ENCODE data around the gene PUS3.

PUS3 gene

GRCh38 chr11:125941267-125941618 lies 38.2 kb upstream of the PUS3 start:
- DNase-seq (ENCODE audit: low spot score): no peak

DNA sequence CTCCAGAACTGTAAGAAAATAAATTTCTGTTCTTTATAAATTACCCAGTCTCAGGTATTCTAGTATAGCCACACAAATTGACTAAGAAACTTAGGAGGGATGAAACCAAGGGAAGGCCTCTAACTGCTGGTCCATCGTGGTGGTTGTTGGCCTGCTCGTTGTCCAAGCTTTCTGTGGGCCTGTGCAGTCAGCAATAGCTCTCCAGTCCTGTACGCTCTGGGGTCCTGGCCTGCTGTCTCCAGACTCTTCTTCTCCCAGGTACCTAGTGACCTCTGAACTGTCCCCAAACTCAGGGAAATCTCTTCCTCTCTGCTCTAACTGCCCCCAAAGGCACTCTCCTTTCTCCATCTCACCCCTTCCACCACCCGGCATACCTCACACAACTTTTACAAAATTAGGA lies 37.1 kb upstream of the PUS3 start:
- no peak for DNase-seq (ENCODE audit: low spot score)

DNA sequence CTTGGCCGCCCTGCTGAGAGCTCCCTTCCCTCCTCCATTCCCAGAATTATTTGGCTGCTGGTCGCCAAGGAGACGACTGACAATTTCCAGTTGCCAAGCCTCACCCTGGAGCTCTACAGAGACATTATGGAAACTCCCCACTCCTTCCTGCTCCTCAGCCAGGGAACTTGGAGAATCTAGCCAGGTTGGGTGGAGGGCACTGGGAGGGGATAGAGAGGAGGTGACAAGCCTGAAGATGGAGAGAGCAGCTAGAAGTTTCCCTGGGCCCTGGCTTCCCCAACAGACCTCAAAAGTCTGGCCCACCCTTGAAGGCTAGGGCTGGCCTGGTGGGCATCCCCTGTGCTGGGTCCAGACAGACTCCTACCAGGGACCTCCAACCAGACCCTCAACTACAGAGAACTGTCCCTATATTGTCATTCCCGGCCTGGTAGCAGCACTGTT lies 36.1 kb upstream of the PUS3 start:
- DNase-seq (ENCODE audit: low spot score): no peak

DNA sequence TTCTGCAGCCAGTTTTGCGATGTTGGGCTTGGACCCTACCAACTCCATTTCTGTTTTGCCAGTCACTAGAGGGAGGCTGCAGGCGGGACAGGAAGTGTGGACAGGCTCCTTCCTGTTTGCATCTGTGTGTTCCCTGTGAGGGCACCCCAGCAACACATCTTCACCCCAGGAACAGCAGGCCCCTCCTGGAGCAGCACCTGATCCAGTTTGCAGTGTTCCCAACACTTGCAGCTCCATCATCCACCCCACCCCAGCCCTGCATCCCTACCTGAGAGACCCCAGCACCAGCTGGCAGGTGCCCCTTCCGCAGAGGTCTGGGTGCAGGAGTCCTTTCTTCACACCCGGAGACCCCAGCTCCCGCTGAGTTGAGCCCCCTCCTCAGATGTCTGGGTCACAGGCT lies 35.4 kb upstream of the PUS3 start:
- DNase-seq (ENCODE audit: low spot score): no peak

DNA sequence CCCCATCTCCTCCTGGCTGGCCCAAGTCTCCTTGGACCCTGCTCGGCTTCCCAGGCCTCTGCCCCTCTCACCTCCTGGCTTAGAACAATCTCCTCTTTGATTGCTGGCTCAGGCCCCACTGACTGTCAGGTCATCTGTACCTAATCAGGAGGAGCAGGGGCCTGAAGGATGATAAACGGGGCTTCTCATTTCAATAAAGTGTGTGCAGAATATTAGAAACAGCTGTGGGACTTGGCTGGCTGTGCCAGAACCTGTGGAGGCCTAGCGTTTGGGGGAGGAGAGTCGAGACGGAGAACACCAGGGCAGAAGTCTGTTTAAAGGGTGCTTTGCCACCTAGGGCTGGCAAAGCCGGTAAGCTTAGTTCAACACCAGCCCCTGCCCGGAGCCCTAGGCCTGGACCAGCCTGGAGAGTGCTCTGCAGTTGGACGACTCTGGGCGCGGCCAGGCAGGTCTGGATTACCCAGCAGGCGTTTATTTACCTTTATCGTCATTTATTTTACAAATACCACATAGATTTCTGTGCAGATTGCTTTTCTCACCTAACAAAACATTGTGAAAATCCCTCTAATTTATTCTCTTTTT lies 32.7 kb upstream of the PUS3 start:
- no peak for DNase-seq (ENCODE audit: low spot score)

DNA sequence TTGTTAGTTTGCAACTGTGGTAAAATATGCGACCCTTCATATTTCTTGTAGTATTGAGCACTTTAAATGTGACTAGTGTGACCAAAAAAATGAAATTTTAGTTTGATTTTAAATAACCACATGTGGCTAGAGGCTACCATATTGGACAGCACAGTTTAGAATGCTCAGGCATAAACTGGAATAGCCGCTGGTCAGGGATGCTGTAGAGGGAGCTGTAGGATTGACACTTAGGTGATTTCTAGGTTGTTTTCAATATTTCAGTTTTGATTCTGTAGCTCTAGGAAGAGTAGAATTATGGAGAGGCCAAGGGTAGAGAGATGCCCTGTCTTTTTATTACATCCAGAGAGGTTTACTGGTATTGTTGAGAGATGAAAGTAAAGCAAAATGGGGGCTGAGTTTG lies 32.0 kb upstream of the PUS3 start:
- no peak for DNase-seq (ENCODE audit: low spot score)

DNA sequence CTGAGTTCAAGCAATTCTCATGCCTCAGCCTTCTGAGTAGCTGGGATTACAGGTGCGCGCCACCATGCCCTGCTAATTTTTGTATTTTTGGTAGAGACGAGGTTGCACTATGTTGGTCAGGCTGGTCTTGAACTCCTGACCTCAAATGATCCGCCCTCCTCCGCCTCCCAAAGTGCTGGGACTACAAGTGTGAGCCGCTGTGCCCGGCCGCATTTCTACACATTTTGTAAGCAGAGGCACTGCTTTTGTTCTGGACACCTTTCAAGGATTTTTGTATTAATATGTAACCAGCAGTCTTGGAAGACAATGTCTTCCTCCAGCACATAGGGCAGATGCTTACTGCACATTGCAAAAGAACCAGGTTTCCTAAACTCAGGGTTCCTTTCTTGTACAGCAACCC lies 31.5 kb upstream of the PUS3 start:
- DNase-seq (ENCODE audit: low spot score): no peak

DNA sequence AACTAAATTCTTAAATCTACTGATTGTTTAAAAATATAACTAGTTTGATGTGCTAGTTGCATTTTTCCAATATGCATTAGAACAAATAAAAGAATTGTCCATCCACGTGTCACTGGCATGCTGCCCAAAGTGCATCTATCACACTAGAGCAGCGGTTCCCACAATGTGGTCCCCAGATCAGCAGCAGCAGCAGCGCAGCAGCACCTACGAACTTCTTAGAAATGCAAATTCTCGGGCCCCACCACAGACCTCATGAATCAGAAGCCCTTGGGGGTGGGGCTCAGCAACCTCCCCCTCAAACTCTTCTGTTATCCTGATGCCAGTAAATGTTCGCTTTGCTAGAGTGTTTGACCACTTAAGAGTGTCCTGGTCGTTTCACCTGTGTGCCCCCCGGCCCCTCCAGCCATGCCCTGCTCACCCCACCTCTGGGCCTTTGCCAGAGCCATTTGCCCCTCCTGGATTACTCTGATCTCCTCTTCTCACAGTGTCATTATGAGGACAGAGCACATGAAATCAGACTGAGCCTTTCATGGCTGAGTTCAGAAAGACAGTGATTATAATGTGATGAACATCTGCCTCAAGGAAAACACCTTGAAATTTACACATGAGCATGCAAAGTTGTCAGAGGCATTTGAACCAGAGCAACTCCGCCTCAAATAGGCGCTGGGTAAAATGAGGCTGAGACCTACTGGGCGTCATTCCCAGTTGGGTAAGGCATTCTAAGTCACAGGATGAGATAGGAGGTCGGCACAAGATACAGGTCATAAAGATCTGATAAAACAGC lies 30.2 kb upstream of the PUS3 start:
- DNase-seq (ENCODE audit: low spot score): no peak

- no peak for DNase-seq (ENCODE audit: low spot score)
These were observed 29.3 kb upstream of the PUS3 start for GRCh38 chr11:125932301-125932700.

GRCh38 chr11:125931668-125932067 lies 28.7 kb upstream of the PUS3 start:
- DNase-seq (ENCODE audit: low spot score): no peak

DNA sequence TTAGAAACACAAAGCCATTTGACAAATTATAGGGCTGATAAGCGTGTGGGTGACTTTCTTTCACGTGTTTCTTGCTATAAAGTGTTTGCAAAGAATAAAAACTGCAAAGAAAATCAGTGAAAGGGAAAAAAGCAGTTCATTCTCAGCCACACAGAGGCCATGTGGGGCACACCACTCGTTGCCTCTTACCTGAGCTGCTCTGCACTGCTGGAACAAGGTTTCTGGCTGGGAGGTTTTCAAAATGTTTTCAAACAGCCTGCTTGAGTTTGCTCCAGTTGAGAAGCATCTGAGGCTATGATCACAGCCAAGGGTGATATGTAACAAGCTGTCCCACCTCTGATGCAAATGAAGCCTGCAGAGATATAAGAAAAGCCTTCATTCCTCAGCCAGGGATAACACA lies 28.1 kb upstream of the PUS3 start:
- DNase-seq (ENCODE audit: low spot score): no peak

DNA sequence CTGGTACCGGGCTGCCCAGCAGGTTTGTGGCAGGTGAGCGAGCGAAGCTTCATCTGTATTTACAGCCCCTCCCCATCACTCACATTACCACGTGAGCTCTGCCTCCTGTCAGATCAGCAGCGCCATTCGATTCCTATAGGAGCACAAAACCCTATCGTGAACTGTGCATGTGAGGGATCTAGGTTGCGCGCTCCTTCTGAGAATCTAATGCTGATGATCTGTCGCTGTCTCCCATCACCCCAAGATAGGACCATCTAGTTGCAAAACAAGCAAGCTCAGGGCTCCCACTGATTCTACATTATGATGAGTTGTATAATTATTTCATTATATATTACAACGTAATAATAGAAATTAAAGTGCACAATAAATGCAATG lies 27.1 kb upstream of the PUS3 start:
- no peak for DNase-seq (ENCODE audit: low spot score)

GRCh38 chr11:125929445-125930075 lies 26.6 kb upstream of the PUS3 start:
- DNase-seq (ENCODE audit: low spot score): no peak

- DNase-seq (ENCODE audit: low spot score): no peak
These were observed 23.7 kb upstream of the PUS3 start for GRCh38 chr11:125926682-125927081.

GRCh38 chr11:125925804-125926203 lies 22.8 kb upstream of the PUS3 start:
- no peak for DNase-seq (ENCODE audit: low spot score)

DNA sequence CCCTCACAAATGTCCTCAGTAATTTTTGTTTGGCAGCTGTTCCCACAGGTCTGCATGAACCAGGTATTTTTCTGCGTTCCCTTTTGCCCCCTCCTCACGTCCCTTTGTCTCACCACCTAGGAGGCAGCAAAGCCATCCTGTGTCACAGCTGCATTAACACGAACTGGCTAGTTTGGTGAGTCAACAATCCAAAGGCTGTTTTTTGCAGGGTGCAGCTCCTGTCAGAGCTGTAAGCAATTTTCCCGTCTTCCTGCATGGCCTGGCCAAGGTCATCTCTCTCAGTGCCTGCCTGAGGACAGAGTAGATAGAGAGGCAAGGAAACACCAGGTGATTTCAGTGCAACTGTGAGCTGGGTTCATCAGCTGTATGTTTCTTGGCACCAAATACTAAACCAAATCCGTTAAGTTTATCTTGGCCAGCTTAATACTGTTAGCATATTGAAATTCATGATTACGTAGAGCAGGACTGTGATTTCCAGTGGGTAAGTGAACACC lies 22.3 kb upstream of the PUS3 start:
- DNase-seq (ENCODE audit: low spot score): no peak

DNA sequence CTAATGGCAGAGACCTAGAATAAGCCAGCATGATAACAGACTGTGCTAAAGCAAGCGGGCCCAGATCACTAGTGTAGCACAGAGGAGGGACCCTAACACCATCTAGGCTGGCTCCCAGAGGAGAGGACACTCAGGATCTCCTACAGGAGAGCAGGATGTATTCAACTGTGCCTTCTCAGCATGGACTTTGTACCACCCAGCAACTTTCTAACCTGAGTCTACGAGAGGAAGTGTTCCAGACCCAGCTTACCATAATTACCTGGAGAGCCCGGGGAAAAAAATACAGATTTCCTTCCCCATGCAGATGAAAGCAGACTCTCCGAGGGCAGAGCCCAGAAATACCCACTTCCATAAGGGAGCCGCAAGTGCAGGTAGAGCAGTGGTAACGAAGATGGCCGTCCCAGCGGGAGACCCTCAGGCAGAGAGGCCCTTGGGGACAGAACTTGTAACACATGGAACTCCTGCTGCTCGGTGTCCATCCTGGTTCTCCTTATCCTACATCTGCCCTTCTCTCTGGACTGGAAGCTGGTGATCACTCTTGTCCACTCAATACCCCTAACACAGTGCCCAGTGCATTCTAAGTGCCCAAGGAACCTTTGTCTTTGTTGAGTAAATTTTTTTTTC lies 21.5 kb upstream of the PUS3 start:
- DNase-seq (ENCODE audit: low spot score): no peak

DNA sequence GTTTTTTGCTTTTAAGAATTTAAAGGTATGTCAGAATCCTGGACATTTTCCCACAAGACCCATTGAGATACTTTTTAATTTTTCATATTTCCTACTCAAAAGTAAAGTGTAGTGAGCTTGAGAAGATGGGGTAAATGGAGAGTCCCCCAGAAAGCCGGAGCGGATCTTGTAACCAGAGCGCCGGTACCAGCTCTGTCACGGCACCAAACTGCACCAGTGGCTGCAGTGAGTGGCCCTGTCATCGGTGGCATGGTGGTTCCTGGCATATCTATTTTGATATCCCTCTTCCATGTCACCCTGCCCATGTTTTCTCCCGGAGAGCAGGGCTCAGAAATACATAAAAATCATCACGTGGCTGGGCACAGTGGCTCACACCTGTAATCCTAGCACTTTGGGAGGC lies 20.6 kb upstream of the PUS3 start:
- DNase-seq (ENCODE audit: low spot score): no peak

DNA sequence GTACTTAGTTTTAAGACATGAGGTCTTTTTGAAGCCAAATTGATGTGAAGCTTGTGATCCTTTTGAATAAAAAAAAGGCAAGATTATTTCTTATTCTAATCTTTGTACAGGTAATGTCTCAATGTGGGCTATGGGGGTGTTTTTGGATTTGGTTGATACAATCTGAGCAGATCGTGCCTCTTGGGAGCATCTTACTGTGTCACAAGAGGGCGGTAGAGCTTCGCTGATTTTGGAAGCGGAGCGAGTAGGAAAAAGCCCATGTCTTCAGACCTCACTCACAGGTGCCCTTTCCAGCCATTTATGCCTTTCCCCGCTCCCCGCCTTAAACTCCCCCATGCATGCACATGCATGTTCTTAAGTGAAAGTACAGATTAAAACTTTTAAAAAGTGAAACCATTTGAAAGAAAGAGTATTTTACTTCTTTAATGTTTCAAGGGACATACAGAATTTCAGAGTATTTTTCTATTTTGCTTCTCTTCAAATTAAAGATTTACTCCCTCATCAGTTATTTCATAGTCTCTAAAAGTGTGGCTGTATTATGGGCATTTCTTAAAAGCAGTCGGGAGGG lies 20.1 kb upstream of the PUS3 start:
- DNase-seq (ENCODE audit: low spot score): peak; percentile 81

DNA sequence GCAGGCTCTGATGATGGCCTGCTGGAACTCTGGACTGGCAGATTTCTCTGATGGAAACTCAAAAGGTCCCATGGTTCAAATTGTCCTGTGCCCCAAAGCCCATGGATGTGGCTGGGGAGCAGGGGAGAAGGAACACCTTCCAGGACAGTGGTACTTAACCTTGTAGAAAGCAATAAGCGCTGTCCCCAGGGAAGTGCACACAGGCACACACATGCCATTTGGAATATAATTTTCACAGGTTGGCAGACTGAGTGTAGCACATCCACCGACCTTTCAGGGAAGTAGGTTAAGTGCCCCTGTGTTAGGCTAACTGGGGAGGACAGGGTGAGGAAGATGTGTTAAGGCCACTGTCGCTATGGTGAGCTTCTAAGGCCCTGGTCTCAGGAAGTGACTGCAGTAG lies 19.1 kb upstream of the PUS3 start:
- no peak for DNase-seq (ENCODE audit: low spot score)

DNA sequence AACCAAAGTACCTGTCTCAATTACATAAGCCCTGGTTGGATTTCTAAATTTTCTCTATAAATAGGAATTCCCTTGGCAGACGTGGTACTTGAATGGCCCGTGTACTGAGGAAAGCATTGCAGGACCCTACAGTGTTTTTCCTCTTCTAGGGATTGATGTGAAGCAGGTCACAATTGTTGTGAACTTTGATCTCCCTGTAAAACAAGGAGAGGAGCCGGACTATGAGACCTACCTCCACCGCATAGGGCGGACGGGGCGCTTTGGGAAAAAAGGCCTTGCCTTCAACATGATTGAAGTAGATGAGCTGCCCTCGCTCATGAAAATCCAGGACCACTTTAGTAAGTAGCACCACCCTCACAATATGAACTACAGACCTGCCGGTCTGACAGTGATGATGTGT lies 18.0 kb upstream of the PUS3 start:
- DNase-seq (ENCODE audit: low spot score): no peak

- no peak for DNase-seq (ENCODE audit: low spot score)
These were observed 15.3 kb upstream of the PUS3 start for GRCh38 chr11:125918140-125918840.
